Measurements from ENCODE around the gene SRSF1.
"Not testable (repeated sequence)": the region's sequence is repeated elsewhere in the genome, so short reads cannot be mapped to it uniquely, and the experiment has no call there.

The SRSF1 gene

GRCh38 chr17:57993471-57994365, 13.3 kb downstream of the SRSF1 start:
- in situ Hi-C loops (cut with MboI; ENCODE audit: low sequenced_read_pairs), result no loop called here

- in situ Hi-C loops (cut with MboI; ENCODE audit: low sequenced_read_pairs), result no loop called here
Observed at GRCh38 chr17:57991537-57991936, 15.5 kb downstream of the SRSF1 start.

DNA sequence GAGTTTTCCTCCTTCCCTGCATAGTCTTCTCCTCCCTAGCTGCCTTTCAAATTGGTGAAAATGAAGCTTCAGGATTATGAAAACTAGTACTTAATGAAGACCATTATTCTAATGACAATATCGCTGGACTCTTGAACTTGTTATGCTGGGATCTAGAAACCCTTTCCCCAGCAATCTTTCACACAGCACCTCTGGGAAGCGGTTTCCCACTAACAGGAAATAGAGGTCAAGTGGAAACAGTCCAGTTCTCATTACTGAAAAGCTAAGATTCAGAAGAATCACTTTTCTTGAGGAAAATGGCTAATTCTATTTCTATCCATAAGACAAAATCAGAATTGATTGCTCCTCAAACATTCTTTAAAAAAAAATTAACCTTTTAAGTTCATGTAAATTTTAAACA, 17.0 kb downstream of the SRSF1 start:
- in situ Hi-C loops (cut with MboI; ENCODE audit: low sequenced_read_pairs), result no loop called here

GRCh38 chr17:57988301-57989250, 18.5 kb downstream of the SRSF1 start:
- in situ Hi-C loops (cut with MboI; ENCODE audit: low sequenced_read_pairs), result no loop called here

DNA sequence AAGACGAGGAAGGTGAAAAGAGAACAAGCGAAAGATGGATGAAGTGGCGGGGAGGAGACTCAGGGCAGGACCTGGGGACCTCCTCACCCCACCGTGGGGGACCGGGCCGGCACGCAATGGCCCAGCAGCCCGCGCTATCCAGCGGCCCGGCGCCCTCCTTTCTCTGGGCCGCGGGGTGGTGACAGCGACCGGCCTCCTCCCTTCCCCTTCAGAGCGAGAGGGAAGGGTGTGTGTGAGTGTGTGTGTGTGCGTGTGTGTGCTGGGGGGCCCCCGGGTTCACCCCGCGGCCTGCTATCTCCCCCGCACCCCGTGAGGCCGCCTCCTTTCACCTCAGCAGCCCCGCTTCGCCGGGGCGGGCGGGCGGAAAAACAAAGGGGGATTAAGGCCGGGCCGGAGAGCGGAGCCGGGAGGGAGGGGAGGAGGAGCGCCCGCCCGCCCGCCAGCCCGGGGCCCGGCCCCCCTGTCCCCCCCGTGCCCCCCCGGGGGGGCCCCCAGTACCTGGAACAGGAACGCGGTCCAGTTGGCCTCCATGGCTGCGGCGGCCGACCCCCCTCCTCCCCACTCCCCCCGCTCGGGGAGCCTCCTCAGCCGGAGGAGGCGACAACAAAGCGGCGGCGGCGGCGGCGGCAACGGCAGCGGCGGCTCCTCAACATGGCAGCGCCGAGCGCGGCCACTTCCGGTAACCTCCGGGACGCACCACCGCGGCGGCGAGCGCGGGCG, 19.3 kb downstream of the SRSF1 start, which contains the start of gene VEZF1:
Gene VEZF1, minus strand, starts transcription at position 674 of the 720 bp plus-strand sequence. Its CDS starts 143 bp downstream, at position 531.
- in situ Hi-C loops (cut with MboI; ENCODE audit: low sequenced_read_pairs), result no loop called here

DNA sequence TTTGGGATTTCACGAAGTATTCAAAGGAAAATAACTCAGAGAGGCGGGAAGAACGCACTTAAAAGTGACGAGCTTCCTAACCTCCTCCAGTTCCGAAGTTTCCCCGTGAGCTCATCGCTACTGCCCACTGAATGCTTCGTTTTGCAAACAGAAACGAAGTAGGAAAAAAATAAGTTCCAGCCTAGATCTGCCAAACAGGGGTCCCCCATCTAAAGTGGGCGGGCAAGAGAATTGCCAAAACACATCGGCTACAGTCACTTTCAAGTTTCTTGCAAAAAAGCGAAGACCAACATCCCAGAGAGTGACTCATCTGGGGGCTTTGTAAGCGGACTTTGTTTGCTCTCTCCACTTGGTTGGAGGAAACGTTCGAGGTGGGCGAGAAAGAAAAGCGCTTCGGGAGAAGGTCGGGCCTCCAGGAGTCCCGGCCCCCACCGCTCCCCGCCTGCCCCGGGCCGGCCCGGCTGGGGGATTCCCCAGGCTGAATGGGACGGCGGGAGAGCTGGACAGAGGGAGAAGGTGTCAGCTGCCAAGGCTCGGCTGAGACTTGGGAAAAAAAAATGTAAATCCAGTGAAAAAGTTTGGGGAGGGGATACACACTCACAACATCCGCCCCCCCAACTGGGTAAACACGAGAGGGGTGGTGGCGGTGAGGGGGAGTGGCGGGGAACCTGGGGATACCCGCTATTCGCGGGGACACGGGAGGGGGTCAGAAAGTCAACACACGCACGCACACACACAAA, 20.0 kb downstream of the SRSF1 start:
- in situ Hi-C loops (cut with MboI; ENCODE audit: low sequenced_read_pairs), result no loop called here

- in situ Hi-C loops (cut with MboI; ENCODE audit: low sequenced_read_pairs), result no loop called here
Observed at GRCh38 chr17:57985675-57985974, 21.4 kb downstream of the SRSF1 start.

- in situ Hi-C loops (cut with MboI; ENCODE audit: low sequenced_read_pairs), result no loop called here
Observed at GRCh38 chr17:57984936-57985674, 21.9 kb downstream of the SRSF1 start.

GRCh38 chr17:57984261-57984890, 22.7 kb downstream of the SRSF1 start:
- in situ Hi-C loops (cut with MboI; ENCODE audit: low sequenced_read_pairs), result no loop called here

- in situ Hi-C loops (cut with MboI; ENCODE audit: low sequenced_read_pairs), result no loop called here
Observed at GRCh38 chr17:57983446-57983845, 23.6 kb downstream of the SRSF1 start.

DNA sequence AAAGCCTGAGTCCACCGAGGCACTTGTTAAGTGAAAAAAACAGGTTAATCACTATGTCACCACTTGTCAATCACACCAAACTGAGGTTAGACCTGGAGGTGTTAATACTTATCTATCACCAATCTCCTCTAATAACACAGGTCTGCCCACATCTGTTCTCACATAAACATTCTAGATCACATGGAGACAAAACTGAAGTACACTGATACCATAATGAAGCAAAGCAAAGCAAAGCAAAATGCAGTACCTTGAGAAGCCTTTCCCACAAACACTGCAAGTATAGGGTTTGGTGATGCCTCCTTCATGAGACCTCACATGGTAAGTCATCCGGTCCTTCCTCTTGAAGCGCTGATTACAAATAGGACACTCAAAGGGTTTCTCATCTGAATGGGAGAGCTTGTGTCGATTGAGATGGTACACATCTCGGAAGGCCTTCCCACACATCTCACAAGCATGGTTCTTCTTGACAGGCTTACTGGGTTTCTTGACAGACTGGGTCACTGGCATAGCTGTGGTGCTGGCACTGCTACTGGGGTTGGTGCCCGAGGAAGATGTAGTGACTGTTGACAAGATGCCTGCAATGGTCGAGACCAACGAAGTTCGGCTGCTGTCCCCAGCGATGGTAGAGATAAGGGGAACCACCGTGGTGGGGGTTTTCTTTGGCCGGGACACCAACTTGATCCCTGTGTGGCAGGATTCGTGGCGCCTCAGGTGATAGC, 24.4 kb downstream of the SRSF1 start:
- in situ Hi-C loops (cut with MboI; ENCODE audit: low sequenced_read_pairs), result no loop called here

DNA sequence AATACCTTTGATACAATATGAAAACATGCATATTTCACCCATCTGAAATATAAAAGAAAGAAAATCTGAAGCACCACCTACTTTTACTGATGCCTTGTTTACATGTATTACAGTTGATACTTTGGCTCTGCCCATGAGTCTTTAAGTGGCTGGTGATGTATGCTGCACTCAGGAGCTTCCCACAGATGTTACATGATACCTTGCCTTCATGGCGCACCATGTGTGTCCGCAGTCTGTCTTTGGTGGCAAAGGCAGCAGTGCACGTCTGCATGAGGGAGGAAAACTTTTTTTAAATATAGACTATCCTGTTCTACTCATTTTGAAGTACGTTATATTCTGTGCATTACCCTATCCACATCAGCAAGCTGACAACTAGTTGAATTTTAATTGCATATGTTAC, 26.5 kb downstream of the SRSF1 start:
- in situ Hi-C loops (cut with MboI; ENCODE audit: low sequenced_read_pairs), result no loop called here

- in situ Hi-C loops (cut with MboI; ENCODE audit: low sequenced_read_pairs), result no loop called here
Observed at GRCh38 chr17:57979076-57979475, 28.0 kb downstream of the SRSF1 start.

- in situ Hi-C loops (cut with MboI; ENCODE audit: low sequenced_read_pairs), result no loop called here
Observed at GRCh38 chr17:57976594-57976993, 30.5 kb downstream of the SRSF1 start.

DNA sequence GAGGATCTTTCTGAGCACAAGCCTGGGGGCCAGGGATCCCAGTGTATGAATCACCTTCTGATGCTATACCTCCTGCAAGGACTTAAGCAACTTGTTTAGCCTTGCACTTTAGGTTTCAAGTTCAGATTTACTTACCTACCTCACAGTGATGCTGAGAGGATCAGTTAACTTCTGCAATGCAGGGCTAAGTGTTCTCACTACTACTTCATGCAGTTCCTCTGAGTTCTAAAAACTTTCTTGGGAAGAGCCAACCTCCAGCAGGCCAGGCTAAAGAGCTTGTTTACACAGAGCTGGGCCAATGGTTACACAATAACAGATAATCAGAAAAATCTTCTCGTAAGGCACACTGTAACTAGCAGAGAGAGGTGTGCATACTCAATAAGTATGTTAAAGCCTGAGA, 32.0 kb downstream of the SRSF1 start:
- in situ Hi-C loops (cut with MboI; ENCODE audit: low sequenced_read_pairs), result no loop called here

GRCh38 chr17:57974053-57974824, 32.8 kb downstream of the SRSF1 start:
- in situ Hi-C loops (cut with MboI; ENCODE audit: low sequenced_read_pairs), result not testable (repeated sequence)

GRCh38 chr17:57972151-57972550, 34.9 kb downstream of the SRSF1 start:
- in situ Hi-C loops (cut with MboI; ENCODE audit: low sequenced_read_pairs), result no loop called here

DNA sequence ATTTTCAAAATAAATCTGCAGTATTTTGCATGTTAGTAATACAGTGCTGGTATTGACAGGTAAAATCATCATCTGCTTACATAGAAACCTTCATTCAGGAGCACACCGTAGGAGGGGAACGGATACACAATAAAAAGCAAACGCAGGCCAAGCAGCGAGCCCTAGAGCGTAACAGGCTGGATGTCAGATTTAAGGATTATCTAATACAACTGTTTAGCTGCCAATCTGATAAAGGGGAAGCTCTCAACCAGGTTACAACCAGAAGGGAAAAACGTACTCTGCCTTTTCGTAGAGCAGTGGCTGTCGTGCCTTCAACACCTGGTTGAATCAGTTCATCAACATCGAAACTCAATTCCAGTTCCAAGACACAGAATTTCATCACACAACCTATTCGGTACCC, 35.5 kb downstream of the SRSF1 start:
- in situ Hi-C loops (cut with MboI; ENCODE audit: low sequenced_read_pairs), result no loop called here

All from HL-60/S4 treated with retinoic acid at 250 ng/mL for 4 days and 3 days (cell line).